Right renal cortex interstitium (tissue), 3 donors: Measurements from ENCODE around the gene ST3GAL3. TPM values are rescaled to one million over a fixed set of nuclear protein-coding genes. Genes with fewer than 3 reads are reported as not detected.

ENCODE experiments used
- DNase-seq, 3 donors: peaks; one replicate each; pipeline ENCODE4 v3.0.0-alpha.2; 2013; ENCODE audit warnings: low read depth in 3 of 3, low spot score in 2 of 3
- polyA plus RNA-seq, 3 donors: library from polyadenylated mRNA; unstranded; fragments of 120-200 nt; gene quantifications; one replicate each; pipeline ENCODE4 v1.2.1, GENCODE V29; 2013; ENCODE audit not compliant: insufficient read length in 3 of 3

The ST3GAL3 gene, protein sequence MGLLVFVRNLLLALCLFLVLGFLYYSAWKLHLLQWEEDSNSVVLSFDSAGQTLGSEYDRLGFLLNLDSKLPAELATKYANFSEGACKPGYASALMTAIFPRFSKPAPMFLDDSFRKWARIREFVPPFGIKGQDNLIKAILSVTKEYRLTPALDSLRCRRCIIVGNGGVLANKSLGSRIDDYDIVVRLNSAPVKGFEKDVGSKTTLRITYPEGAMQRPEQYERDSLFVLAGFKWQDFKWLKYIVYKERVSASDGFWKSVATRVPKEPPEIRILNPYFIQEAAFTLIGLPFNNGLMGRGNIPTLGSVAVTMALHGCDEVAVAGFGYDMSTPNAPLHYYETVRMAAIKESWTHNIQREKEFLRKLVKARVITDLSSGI
- 10 to 100 TPM; 17.6 to 21.6 (median 19.5) TPM for polyA plus RNA-seq

DNA sequence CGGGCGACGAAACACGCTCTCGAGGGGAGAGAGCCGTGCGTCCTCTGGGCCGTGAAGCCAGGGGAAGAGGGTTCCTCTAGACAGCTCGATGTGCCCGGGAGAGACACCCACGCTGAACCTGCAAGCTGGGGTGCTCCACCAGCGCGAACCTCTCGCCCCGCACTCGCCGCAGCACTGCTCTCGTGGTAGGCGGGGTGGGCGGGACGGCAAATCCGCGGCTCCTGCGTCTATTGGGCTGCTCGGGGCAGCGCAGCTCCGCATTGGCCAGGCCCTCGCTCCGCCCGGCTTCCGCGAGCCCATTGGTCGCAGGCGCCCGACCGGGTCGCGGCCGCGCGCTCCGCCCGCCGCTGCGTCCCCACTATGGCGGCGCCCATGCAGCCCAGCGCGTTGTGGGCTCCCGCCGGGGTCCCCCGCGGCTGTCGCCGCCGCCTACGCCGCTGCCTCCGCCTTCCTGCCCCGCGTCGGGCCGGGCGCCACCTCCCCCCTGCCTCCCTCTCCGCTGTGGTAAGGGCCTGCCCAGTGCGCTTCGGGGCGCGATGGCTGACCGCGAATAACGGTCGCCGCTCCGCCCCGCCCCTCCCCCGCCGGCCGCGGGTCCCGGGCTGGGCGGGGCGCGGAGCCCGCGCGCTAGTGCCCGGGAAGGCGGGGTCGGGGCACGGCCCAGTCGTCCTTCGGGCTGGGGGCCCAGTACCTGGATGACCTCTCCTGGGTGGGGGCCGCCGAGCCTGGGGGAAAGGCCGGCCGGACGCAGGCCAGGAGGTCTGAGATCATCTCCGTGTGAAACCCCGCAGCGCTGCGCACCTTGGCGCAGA lies at the start of gene ST3GAL3:
TSS of gene ST3GAL3 (plus strand) at position 347 of the 812 bp plus-strand sequence. CDS start 28,727 bp downstream, outside the sequence.
- DNase-seq = peak; percentile 60 to 82 (median 70)

DNA sequence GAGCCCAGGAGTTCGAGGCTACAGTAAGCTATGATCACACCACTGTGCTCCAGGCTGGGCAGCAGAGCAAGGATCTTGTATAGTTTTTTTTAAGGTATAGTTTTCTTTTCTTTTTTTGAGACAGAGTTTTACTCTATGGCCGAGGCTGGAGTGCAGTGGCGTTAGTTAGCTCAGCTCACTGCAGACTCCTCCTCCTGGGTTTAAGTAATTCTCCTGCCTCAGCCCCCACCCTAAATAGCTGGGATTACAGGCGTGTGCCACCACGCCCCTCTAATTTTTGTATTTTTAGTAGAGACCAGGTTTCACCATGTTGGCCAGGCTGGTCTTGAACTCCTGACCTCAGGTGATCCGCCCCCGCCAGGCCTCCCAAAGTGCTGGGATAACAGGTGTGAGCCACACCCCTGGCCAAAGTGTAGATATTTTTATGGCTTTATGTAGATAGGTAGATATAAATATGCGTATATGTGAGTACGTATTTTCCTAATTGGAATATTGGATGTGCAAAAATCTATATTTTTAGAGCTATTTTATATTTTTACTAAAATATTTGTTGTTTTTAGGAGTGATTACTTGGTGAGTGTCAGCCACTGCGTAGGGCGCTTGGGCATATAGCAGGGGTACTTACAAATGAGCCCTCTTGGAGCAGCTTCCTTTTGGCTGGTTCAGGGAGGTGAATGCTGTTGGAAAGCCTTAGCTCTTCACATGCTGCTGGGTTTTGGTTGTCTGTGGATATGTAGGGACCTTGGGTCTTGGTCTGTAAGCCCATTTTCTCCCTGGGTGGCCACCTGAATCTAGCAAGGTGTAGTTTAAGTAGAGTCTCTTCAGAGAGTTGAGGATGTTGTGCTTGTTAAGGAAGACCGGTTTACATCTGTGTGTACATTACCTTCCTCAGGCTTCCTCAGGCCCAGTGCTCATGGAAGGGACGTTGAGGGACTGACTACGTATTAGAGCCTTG lies 47.8 kb upstream of the ST3GAL3 start:
- no peak for DNase-seq

DNA sequence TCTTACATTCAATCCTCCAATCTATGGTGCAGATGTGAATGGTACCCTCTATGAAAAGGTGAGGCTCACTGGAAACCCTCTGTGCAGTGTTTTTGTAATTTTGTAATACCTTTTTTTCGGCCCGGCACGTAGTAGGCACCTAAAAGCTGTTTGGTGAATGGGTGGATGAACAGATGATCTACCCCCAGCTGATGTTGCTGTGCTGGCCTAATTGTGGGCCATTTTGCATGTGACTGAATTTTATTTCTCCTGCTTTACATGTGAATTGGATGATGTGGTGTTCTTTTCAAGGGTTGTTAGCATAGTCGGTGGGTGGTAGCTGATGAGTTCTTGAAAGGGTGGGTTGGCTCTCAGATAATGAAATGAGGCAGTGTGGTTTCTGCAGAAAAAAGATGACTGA lies 47.0 kb upstream of the ST3GAL3 start:
- no peak for DNase-seq

DNA sequence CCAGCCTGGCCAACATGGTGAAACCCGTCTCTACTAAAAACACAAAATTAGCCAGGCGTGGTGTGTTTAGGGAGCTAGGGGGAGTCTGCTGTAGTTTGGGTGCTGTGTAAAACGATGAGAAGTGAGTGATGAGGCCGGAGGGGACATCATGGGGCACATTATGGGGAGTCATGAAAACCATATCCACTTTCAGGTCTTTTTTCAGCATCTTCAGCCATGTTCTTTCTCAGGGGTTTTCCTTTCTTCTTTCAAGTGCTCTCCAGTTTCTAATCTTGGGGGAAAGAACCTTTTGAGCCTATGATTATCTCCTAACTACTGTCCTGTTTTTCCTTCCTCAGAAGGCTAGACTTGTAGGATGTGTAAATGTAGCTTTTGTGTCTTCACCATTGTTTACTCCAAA lies 43.0 kb upstream of the ST3GAL3 start:
- DNase-seq = no peak

DNA sequence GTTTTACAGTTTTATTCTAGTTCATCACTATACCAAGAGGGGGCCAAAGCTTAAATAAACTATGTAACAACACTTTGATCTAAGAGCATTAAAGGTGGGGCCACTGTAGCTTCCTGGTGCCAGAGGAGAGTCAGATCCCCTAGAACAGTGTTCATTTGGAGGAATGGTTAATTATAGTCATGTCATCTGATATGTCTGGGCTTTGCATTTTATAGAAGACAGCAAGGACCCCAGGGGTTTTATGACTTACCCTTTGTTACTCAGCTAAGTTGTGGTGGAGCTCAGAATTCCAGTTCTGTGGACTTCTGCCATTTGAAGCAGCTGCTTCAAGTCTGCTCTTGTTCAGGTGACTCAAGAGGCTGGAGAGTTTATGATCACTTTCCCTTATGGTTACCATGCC lies 40.7 kb upstream of the ST3GAL3 start:
- no peak for DNase-seq

DNA sequence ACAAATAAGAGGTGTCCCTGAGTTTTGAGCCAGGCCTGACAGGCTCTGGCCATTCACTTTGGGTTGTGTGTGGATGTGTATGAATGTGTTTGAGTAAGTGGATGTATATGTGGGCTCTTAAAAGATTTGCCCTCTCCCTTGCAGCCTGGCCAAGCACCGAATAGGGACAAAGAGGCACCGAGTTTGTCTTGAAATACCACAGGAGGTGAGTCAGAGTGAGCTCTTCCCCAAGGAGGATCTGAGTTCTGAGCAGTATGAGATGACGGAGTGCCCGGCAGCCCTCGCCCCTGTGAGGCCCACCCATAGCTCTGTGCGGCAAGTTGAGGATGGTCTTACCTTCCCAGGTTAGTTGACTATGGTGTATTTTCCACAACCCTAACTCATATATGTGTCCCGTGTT lies 38.4 kb upstream of the ST3GAL3 start:
- no peak for DNase-seq

DNA sequence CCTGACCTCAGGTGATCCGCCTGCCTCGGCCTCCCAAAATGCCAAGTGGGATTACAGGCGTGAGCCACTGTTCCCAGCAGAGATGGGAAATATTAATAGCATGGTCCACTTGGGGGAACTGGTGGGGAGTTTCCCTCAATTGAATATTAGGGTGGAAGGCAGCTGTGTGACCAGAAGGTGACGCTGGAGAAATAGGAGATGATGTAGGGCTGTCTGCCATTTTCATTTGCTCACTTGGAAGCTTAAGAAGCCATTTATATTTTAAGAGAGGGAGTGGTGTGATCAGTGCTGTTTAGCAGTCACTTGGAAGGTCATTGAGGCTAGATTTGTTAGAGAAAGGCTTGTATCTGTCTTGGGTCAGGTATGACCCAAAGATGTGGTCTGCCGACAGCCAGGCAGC lies 37.5 kb upstream of the ST3GAL3 start:
- DNase-seq = no peak

DNA sequence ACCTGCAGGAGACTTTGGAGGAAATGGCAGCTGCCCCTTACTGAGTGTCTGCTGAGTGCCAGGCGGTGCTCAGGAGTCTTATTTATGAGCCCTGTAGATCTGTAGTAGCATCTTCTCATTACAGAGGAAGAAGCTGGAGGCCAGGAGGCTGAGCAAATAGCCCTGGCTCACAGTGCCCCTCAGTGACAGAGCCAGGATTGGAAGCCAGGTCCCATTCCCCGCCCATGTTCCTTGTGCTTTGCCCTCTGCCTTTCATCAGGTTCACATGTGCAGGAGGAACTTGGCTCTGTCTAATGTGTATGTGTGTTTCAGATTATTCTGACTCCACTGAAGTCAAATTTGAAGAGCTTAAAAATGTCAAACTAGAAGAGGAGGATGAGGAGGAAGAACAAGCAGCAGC lies 36.1 kb upstream of the ST3GAL3 start:
- DNase-seq = no peak

DNA sequence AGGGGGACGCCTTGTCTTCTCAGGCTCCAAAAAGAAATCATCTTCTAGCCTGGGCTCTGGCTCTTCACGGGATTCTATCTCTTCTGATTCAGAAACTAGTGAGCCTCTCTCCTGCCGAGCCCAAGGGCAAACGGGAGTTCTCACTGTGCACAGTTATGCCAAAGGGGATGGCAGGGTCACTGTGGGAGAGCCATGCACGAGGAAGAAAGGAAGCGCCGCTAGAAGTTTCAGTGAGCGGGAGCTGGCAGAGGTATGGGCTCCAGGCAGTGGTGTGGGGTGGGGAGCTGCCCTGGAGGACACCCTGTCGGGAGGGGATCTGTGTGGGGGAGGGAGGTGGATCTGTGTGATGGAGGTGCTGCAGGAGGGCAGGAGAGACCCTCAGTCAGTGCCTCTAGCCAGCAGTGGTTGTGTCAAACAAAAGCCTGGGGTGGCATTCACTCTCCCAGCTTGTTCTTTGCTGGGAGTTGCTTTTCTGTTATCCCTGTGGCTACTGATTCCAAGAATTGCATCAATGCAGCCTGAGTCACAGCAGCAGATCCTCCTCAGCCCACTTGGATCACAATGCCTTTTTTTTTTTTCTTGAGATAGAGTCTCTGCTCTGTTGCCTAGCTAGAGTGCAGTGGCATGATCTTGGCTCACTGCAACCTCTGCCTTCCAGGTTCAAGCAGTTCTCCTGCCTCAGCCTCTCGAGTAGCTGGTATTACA lies 35.6 kb upstream of the ST3GAL3 start:
- DNase-seq = no peak

DNA sequence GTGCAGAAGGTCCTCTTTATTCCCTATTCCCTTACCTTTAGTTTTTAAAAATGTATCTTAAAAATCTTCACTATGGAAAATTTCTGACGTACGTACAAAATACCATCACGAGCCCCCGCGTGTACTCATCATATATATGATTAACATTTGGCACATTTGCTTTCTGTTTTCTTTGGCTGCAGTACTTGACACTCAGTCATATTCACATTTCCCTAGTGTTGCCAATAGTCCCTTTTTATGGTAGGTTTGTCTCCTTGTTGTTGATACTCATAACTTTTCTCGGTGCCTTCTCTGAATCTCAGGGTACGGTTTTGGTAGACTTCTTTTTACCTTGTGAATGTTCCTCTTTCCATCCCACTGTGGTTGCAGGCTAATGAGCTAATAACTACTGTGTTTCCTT lies 34.1 kb upstream of the ST3GAL3 start:
- DNase-seq = no peak

DNA sequence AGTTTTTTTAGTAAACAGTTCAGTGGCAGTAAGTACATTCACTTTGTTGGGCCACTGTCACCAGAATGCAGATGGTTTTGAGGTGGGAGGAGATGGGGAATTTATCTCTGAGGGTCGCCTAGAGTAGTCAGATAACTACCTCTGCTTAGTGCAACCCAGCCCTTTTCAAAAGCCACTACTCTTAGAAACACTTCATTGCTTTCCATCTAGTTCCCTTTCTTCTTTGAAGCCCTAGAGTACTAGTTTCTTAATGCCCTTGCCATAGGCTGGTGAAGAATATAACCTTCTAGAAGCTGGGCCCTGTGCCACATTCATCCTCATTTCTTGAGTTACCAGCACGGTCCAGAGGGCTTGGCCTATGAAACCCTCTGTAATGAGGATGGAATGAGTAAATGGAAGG lies 28.4 kb upstream of the ST3GAL3 start:
- no peak for DNase-seq

DNA sequence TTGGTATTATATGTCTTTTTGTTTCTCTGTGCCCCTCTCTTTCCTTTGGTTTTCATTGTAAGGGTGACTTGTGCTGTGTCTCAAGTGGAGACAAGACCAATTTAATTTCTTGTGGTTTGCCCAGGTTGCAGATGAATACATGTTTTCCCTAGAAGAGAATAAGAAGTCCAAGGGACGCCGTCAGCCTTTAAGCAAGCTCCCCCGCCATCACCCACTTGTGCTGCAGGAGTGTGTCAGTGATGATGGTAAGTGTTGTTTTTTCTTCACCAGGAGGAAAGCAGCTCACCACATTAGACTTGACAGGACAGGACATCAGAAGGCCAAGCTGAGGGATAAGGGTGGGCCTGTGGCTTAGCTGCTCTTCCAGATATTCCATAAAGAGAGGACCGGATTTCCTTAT lies 23.8 kb upstream of the ST3GAL3 start:
- DNase-seq = no peak

DNA sequence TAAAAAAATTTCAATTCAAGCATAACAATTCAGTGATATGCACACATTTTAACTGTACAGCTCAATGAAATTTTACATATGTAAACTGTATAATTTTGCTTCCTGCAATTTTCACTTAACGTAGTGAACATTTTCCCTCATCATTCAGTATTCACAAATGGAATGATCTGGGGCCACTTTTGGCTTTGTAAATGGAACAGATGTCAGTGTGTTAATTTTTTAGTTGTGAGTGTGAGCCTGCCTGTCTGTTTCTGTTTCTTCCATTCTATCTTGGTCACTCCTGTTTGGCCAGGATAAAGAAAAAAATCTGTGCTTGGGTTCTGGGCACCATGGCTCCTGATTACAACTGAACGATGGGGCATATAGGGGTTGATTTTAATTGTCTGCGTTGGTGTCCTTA lies 20.5 kb upstream of the ST3GAL3 start:
- no peak for DNase-seq

DNA sequence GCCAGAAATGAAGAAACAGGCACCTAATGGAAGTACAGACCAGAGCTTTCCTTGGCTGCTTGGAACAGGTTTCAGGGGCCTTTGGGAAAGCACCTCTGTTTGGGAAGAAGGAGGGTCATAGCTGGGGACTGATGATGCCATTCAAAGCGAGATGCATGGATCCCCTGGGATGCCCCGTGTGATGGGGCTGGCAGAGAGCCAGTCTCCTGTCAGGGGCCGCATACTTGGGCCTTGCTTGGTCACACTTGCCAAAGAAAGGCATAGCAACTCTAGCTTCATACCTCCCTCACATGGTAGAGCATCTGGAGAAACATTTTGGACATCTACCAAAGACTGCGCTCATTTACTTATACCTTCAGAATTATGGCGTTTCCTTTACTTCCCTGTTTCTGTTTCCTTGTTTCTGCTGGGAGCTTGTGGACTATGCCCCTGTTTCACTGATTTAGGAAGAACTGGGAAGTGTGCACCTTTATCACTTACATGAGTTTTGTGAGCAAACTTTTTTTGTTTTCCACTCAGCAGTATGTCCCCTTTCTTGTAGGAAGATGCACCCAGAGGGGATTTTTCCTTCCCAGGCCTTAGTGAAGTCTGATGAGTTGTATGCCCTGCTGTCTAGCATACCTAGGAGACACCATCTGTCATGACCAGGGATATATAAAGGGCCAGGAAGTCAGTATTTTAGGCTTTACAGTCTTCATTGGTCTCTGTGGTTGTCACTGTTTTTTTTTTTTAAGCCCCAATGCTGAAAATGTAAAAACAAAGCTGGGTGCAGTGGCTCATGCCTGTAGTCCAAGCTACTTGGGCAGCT lies 19.8 kb upstream of the ST3GAL3 start:
- no peak for DNase-seq

DNA sequence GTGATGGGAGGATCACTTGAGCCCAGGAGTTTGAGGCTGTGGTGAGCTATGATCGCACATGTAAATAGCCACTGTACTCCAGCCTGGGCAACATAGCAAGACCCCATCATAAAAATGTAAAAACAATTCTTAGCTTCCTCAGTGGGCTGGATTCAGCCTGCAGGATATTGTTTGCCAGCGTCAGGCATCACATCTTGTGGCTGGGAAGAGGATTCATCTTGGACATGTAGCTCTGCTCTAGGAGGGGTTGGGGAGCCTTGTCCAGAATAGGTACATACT lies 19.3 kb upstream of the ST3GAL3 start:
- DNase-seq = no peak

DNA sequence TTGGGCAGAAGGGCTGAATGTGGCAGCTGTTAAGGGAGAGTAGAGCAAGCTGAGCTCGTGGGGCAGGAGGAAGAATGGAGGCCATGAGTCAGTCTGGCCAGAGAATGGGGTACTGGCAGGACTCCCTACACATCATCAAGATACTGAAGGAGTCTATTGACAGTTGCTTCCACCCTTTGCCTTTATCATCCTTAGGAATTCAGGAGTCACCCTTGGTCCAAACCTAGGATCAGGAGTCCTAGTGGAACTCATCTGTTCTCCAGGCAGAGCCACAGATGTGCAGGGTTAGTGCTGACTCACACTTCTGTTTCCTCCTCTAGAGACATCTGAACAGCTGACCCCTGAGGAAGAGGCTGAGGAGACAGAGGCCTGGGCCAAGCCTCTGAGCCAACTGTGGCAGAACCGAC lies 18.7 kb upstream of the ST3GAL3 start:
- DNase-seq = no peak

DNA sequence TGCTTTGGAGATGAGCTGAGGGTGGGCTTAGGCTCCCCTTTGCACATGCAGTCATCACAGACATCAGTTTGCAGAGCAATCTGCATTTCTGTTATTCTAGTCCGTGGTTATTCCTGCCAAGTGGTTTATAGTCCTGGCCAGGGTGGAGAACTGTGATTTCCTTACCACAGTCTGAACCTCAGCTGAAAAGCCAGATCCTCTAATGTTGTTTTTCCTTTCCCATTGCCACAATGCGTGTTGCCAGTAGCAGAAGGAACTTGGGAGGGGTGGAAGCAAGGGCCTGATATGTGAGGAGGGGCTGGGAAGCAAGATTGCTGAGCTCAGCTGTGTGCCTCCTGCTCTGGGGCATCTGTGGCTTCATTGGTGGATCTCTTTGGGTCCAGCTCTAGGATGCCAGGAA lies 18.0 kb upstream of the ST3GAL3 start:
- DNase-seq = no peak

DNA sequence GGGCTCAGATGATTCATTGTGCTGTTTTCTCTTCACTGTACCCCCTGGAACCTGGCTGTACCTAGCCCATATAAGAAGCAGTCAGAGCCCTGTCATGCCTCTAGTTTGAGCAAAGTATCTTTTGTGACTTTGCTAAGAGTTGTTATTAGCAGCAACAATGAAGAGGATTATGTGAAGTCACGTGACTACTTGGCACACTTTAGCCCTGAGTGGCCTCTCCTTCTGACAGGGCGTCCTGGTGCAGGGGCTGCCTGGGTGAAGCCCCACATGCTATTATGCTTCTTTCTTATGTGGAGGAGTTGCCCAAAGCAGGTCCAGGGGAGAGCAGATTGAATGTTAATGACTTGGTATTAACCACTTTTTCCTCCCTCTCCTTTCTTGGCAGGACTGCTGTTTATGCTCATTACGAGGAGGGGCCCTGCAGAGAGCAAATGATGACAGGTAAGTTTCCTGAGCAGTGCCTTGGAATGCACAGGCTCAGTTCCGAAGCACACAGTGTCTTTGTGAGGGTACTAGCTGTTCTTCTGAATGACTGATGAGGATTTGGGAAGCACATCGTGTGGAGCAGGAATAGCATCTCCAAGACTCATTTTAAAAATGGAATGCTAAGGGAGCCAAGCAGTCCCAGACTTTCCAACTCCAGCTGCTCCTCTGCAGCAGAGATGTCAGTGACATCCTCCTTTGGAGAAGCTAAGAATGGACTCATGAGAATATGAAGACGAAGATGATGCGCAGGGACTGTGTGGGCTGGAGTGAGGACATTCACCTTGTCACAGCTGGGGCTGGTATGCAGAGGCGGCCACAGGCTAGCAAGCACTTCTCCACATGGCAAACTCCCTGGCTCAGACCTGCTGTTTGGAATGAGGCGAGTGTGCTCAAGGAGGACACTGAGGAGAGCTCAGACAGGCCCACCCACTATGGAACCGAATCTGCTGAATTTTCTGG lies 15.2 kb upstream of the ST3GAL3 start:
- no peak for DNase-seq

DNA sequence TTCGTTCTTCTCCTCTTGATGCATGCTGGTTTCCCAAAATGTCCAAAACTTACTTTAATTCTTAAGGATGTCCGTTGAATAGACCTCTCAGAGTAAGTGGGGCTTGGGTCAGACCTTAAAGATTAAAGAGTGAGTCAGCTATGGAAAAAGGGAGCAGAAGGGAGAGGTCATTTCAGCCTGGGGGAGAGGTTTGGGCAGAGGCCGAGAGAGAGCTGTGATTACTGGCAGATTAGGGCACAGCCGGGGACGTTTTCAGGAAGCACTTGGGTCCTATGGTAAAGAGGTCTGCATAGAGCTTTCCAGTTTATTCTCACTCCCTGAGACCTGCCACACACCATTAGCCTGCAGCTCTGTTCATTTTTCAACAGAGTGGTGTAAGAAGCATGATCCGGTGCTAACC lies 14.0 kb upstream of the ST3GAL3 start:
- no peak for DNase-seq
